ENCODE results near the gene TOMM20. TPM values are rescaled to one million over a fixed set of nuclear protein-coding genes. Genes with fewer than 3 reads are reported as not detected.

The TOMM20 gene
- total and polyA plus RNA-seq, 2 of the 8 experiments (the other 6 are each of a cell fraction or from before 2014, with no cell fraction given) = 71.4 to 168 TPM

DNA sequence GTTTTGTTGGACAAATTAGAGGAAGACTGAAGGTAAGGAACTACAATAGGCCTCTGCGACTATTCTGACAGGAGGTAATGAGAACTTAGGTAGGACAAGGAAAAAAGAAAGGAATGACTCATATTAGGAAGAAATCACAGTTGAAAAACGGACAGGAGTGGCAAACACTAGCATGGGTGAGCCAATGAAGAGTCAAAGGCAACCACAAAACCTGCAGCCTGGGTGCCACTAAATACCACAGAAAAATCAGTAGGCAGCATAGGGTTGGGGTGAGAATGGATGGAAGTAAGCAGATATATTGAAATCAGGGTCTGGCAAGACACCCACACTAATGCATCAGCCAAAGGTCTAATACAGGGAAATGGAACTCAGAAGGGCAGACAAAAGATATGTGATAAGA is 22.4 kb upstream of the TOMM20 start (continued):
- TF ChIP-seq, protein P1, sequence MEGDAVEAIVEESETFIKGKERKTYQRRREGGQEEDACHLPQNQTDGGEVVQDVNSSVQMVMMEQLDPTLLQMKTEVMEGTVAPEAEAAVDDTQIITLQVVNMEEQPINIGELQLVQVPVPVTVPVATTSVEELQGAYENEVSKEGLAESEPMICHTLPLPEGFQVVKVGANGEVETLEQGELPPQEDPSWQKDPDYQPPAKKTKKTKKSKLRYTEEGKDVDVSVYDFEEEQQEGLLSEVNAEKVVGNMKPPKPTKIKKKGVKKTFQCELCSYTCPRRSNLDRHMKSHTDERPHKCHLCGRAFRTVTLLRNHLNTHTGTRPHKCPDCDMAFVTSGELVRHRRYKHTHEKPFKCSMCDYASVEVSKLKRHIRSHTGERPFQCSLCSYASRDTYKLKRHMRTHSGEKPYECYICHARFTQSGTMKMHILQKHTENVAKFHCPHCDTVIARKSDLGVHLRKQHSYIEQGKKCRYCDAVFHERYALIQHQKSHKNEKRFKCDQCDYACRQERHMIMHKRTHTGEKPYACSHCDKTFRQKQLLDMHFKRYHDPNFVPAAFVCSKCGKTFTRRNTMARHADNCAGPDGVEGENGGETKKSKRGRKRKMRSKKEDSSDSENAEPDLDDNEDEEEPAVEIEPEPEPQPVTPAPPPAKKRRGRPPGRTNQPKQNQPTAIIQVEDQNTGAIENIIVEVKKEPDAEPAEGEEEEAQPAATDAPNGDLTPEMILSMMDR (IDR thresholded peaks at IDR 0.05; ENCODE audit: control extremely low read depth in 1 of 3, insufficient read depth in 1 of 3, low read depth in 1 of 3, low read length in 3 of 3) = no peak
- TF ChIP-seq ASH2L (IDR thresholded peaks at IDR 0.05; ENCODE audit: low read length) = no peak

Measured in H1 (cell line).